Panc1 (cell line): Measurements from ENCODE around the gene ENOX1. TPM values are rescaled to one million over a fixed set of nuclear protein-coding genes. Genes with fewer than 3 reads are reported as not detected.

ENCODE experiments used
- ATAC-seq: fragments of 200-7000 bp; cut with Tn5 transposase; 2 replicates; pipeline ENCODE4 v1.9.1; 2020; ENCODE audit warnings: mild to moderate bottlenecking, moderate library complexity
- BruUV-seq: library from RNA; stranded (reverse); fragments of 400-500 nt; replicated peaks from 2 replicates; lab custom pipeline; 2021; lab: Mats Ljungman, UMichigan
- CTCF ChIA-PET: fragments of 300-600 bp; sonication (Branson Sonifier 250); formaldehyde crosslinking; loops from one replicate; lab custom pipeline; 2022; ENCODE audit warnings: antibody characterized with exemption; lab: Charles Lee
- POLR2A ChIA-PET: fragments of 300-600 bp; sonication (Branson Sonifier 250); formaldehyde crosslinking; loops from one replicate; lab custom pipeline; 2022; ENCODE audit warnings: antibody characterized with exemption; lab: Charles Lee
- DNase-seq: peaks from one replicate; pipeline ENCODE4 v3.0.0-alpha.2; 2010; ENCODE audit warnings: low read depth, low spot score
- H3K27ac ChIP-seq: 2 replicates; pipeline ENCODE4 v1.5.1; 2011; ENCODE audit warnings: mild to moderate bottlenecking, low read length, inconsistent platforms
- H3K27me3 ChIP-seq: fragments of 200-500 bp; sonication (Bioruptor generic); 2 replicates; pipeline ENCODE4 v1.6.0; 2014; ENCODE audit warnings: low read length, inconsistent platforms; ENCODE audit not compliant: control insufficient read depth, insufficient read depth
- H3K36me3 ChIP-seq: fragments of 200-500 bp; sonication (Bioruptor generic); 2 replicates; pipeline ENCODE4 v1.5.1; 2014; ENCODE audit warnings: inconsistent platforms, mild to moderate bottlenecking, low read length, moderate library complexity; ENCODE audit not compliant: control insufficient read depth, insufficient read depth
- H3K4me1 ChIP-seq: 2 replicates; pipeline ENCODE4 v1.5.1; 2011; ENCODE audit warnings: inconsistent platforms, mild to moderate bottlenecking, low read length, moderate library complexity; ENCODE audit not compliant: control insufficient read depth, insufficient read depth
- H3K4me3 ChIP-seq, 2 experiments: 2 replicates each; pipeline ENCODE4 v1.5.1; 2011 to 2012; ENCODE audit warnings: low read depth in 2 of 2, low read length in 2 of 2, mild to moderate bottlenecking in 2 of 2, inconsistent platforms in 1 of 2, moderate library complexity in 1 of 2
- H3K9me3 ChIP-seq: fragments of 200-500 bp; sonication (Bioruptor generic); 2 replicates; pipeline ENCODE4 v1.5.1; 2014; ENCODE audit warnings: low read depth, mild to moderate bottlenecking, inconsistent platforms, low read length, moderate library complexity; ENCODE audit not compliant: control insufficient read depth, insufficient read depth
- CTCF ChIP-seq: fragments of 450-650 bp; IDR thresholded peaks from 2 replicates; pipeline ENCODE4 v1.5.1; 2017; ENCODE audit warnings: mild to moderate bottlenecking
- POLR2AphosphoS5 ChIP-seq: IDR thresholded peaks from 2 replicates; pipeline ENCODE4 v1.6.1; 2012; ENCODE audit warnings: mild to moderate bottlenecking, low read depth, low read length, moderate library complexity
- REST ChIP-seq, 2 experiments: IDR thresholded peaks; 2 replicates each; pipeline ENCODE4 v1.6.1; 2011 to 2012; ENCODE audit warnings: low read depth in 2 of 2, control low read depth in 1 of 2, low read length in 1 of 2, mild to moderate bottlenecking in 1 of 2, moderate library complexity in 1 of 2; ENCODE audit not compliant: insufficient read depth in 1 of 2
- SIN3A ChIP-seq: IDR thresholded peaks from 2 replicates; pipeline ENCODE4 v1.6.1; 2012; ENCODE audit warnings: low read depth, mild to moderate bottlenecking, low read length, moderate library complexity, borderline replicate concordance; ENCODE audit not compliant: insufficient read depth
- TCF7L2 ChIP-seq: IDR thresholded peaks from 2 replicates; pipeline ENCODE4 v1.6.1; 2011; ENCODE audit warnings: mild to moderate bottlenecking, low read depth, low read length, inconsistent platforms
- in situ Hi-C: cut with HindIII; loops from 2 replicates; pipeline ENCODE4 v1.10.0; 2016; ENCODE audit warnings: low sequenced_read_pairs, low pct_unique_long_range_greater_than_20kb
- intact Hi-C: fragments of 100-400 bp; cut with micrococcal nuclease; formaldehyde crosslinking; loops from one replicate; pipeline ENCODE4 v1.10.0; 2022; ENCODE audit not compliant: unreplicated experiment
- total RNA-seq: library from RNA; stranded (reverse); gene quantifications from one replicate; pipeline ENCODE4 v1.2.1, GENCODE V29; 2021; ENCODE audit not compliant: unreplicated experiment

Gene ENOX1
- total RNA-seq, 1 experiment from 2014 or later = 0.23 TPM

- ChIA-PET CTCF (no interaction called here), POLR2A (no interaction called here)
- TF ChIP-seq REST (IDR thresholded peaks at IDR 0.05; ENCODE audit: insufficient read depth in 1 of 2, low read depth in 2 of 2, low read length in 1 of 2) (no peak), POLR2AphosphoS5 (no peak), TCF7L2 (no peak), SIN3A (no peak), CTCF (no peak)
- Histone ChIP-seq H3K36me3 (no peaks in the 10 kb centered on the region), H3K4me3 (no peak overlapping the region), H3K4me1 (no peaks in the 10 kb centered on the region), H3K27me3 (no peaks in the 10 kb centered on the region), H3K9me3 (no peaks in the 10 kb centered on the region), H3K27ac (no peak overlapping the region)
- ATAC-seq = no peak
- DNase-seq = no peak
- in situ Hi-C loops (no loop called here), intact Hi-C loops (no loop called here)
- no TSS peak for BruUV-seq
Observed at GRCh38 chr13:43587376-43587775, 199.4 kb downstream of the ENOX1 start.

- no peaks in the 10 kb centered on the region for H3K27me3 ChIP-seq
- H3K36me3 ChIP-seq = no peaks in the 10 kb centered on the region
- H3K27ac ChIP-seq = no peak overlapping the region
- in situ Hi-C loops (no loop called here), intact Hi-C loops (no loop called here)
- BruUV-seq = no TSS peak
- ChIA-PET POLR2A (no interaction called here), CTCF (no interaction called here)
- no peaks in the 10 kb centered on the region for H3K9me3 ChIP-seq
- ATAC-seq (no peak), DNase-seq (no peak)
- no peaks in the 10 kb centered on the region for H3K4me1 ChIP-seq
- TF ChIP-seq TCF7L2 (no peak), REST (IDR thresholded peaks at IDR 0.05; ENCODE audit: insufficient read depth in 1 of 2, low read depth in 2 of 2, low read length in 1 of 2) (no peak), SIN3A (no peak), CTCF (no peak), POLR2AphosphoS5 (no peak)
- no peak overlapping the region for H3K4me3 ChIP-seq
Observed at GRCh38 chr13:43584751-43585150, 202.0 kb downstream of the ENOX1 start.
